ENCODE data around the gene EOLA2.
"Not testable (repeated sequence)": the region's sequence is repeated elsewhere in the genome, so short reads cannot be mapped to it uniquely, and the experiment has no call there.

The EOLA2 gene

GRCh38 chrX:149938427-149938880 lies at the start of gene EOLA2:
Gene EOLA2 (minus strand): TSS chrX:149938491. CDS start chrX:149933874, 4,617 bp downstream.
- DNase-seq = peak; percentile 44 to 96 (median 87)

- no peak for DNase-seq
Measured at GRCh38 chrX:149987613-149988012, 49.3 kb upstream of the EOLA2 start.

- no peak for DNase-seq
Measured at GRCh38 chrX:149984411-149984810, 46.1 kb upstream of the EOLA2 start.

GRCh38 chrX:149982310-149982709 lies 44.0 kb upstream of the EOLA2 start:
- DNase-seq = no peak

GRCh38 chrX:149979126-149979644 lies 40.9 kb upstream of the EOLA2 start:
- DNase-seq = no peak

- DNase-seq = peak in 35 of 51 donors; percentile 0 to 58 (median 12)
Measured at GRCh38 chrX:149962859-149963757, 24.8 kb upstream of the EOLA2 start.

- no peak for DNase-seq
Measured at GRCh38 chrX:149962010-149962409, 23.7 kb upstream of the EOLA2 start.

GRCh38 chrX:149961572-149961971 lies 23.3 kb upstream of the EOLA2 start:
- DNase-seq = no peak

GRCh38 chrX:149950681-149951080 lies 12.4 kb upstream of the EOLA2 start:
- peak in 1 of 51 donors; percentile 0 for DNase-seq

- no peak for DNase-seq
Measured at GRCh38 chrX:149949743-149950436, 11.6 kb upstream of the EOLA2 start.

- DNase-seq = no peak
Measured at GRCh38 chrX:149948016-149948415, 9.7 kb upstream of the EOLA2 start.

GRCh38 chrX:149946932-149947331 lies 8.6 kb upstream of the EOLA2 start:
- not testable (repeated sequence) for DNase-seq

- DNase-seq = not testable (repeated sequence)
Measured at GRCh38 chrX:149945820-149946219, 7.5 kb upstream of the EOLA2 start.

GRCh38 chrX:149945087-149945670 lies 6.9 kb upstream of the EOLA2 start:
- not testable (repeated sequence) for DNase-seq

- not testable (repeated sequence) for DNase-seq
Measured at GRCh38 chrX:149940674-149941024, 2.4 kb upstream of the EOLA2 start.

GRCh38 chrX:149939905-149940673 lies 1.8 kb upstream of the EOLA2 start:
- DNase-seq = peak; percentile 17 to 96 (median 83)

GRCh38 chrX:149939655-149939904 lies 1.3 kb upstream of the EOLA2 start:
- peak in 7 of 51 donors; percentile 41 to 82 (median 70) for DNase-seq

- peak; percentile 45 to 97 (median 88) for DNase-seq
Measured at GRCh38 chrX:149938881-149939654, 777 bp upstream of the EOLA2 start.

GRCh38 chrX:149937871-149938426 lies 342 bp downstream of the EOLA2 start:
- DNase-seq = peak in 3 of 51 donors; percentile 11 to 44 (median 12)

GRCh38 chrX:149937328-149937727 lies 963 bp downstream of the EOLA2 start:
- DNase-seq = not testable (repeated sequence)
